Activated CD8-positive, alpha-beta memory T cell treated with anti-CD3 and anti-CD28 coated beads, Interleukin-2, amount 10 ng/mL, durations not matched to agents 7 days and 5 days (primary cell): ENCODE data around the gene ATR. TPM values are rescaled to one million over a fixed set of nuclear protein-coding genes. Genes with fewer than 3 reads are reported as not detected.
"Not testable (repeated sequence)": the region's sequence is repeated elsewhere in the genome, so short reads cannot be mapped to it uniquely, and the experiment has no call there.

ENCODE experiments used
- ATAC-seq: fragments of 150-1000 bp; cut with Tn5 transposase; one replicate; pipeline ENCODE4 v1.10.0; 2021; ENCODE audit warnings: moderate library complexity
- CTCF ChIA-PET: fragments of 350-600 bp; sonication (Branson Sonifier 250); formaldehyde crosslinking; loops from one replicate; lab custom pipeline; 2021; ENCODE audit warnings: antibody characterized with exemption; lab: Charles Lee
- DNase-seq: peaks from one replicate; pipeline ENCODE4 v3.0.0-alpha.2; 2020
- H3K27ac Mint-ChIP-seq: one replicate; pipeline ENCODE4 v1.8.0; 2021; ENCODE audit warnings: mild to moderate bottlenecking, mixed read lengths
- H3K27me3 Mint-ChIP-seq: one replicate; pipeline ENCODE4 v1.8.0; 2021; ENCODE audit warnings: mixed read lengths
- H3K36me3 Mint-ChIP-seq: one replicate; pipeline ENCODE4 v1.8.0; 2021; ENCODE audit warnings: mild to moderate bottlenecking, mixed read lengths
- H3K4me1 Mint-ChIP-seq: one replicate; pipeline ENCODE4 v1.8.0; 2021; ENCODE audit warnings: mixed read lengths
- H3K4me3 Mint-ChIP-seq: one replicate; pipeline ENCODE4 v1.8.0; 2021; ENCODE audit warnings: mild to moderate bottlenecking, moderate library complexity, mixed read lengths
- H3K9me3 Mint-ChIP-seq: one replicate; pipeline ENCODE4 v1.8.0; 2022; ENCODE audit warnings: low read depth, mixed read lengths
- total RNA-seq, 2 experiments: library from RNA; stranded (reverse); gene quantifications; one replicate each; pipeline ENCODE4 v1.2.3, GENCODE V29; 2021

Gene ATR
- total RNA-seq, 2 experiments from 2014 or later = 34.9 to 40.0 TPM

DNA sequence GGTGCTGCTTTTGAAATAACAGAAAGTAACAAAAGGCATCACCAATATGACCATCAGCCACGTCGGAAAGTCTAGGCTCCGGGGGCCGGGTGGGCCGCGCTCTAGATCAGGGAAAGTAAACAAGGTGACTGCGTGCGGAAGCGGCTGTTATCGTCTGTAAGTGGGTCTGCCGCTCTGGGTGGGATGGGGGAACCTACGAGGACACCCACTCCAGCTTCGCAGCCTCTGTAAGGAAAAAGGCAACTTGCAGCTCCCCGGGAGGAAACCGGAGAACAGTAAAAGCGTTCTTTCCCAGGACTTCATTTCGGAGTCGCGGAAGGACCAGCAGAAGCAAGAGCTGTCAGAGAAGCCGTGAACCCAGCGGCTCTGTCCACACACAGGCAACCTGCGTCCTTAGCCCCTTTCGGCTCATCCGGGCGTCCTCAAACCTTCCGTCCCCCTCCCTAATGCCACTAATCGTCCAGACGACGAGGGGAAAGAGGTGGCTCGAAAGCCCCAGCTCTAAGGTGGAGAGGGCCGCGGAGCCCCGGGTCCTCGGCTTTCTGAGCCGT lies 131.2 kb downstream of the ATR start:
- H3K27ac Mint-ChIP-seq = peak overlapping the region; percentile 98
- peak overlapping the region; percentile 84 for H3K4me3 Mint-ChIP-seq
- H3K4me1 Mint-ChIP-seq = peaks cover 28% of the 10 kb centered on the region
- H3K36me3 Mint-ChIP-seq = peaks cover 35% of the 10 kb centered on the region
- CTCF ChIA-PET = interaction anchor here (1.6 kb wide), 1 partner anchor 61 kb away, joined by 5 read pairs; no protein-coding TSS in a partner anchor
- no peaks in the 10 kb centered on the region for H3K9me3 Mint-ChIP-seq
- DNase-seq (peak; percentile 74), ATAC-seq (peak; percentile 40)
- no peaks in the 10 kb centered on the region for H3K27me3 Mint-ChIP-seq

- peaks cover 29% of the 10 kb centered on the region for H3K4me1 Mint-ChIP-seq
- DNase-seq (peak; percentile 60), ATAC-seq (peak; percentile 58)
- H3K9me3 Mint-ChIP-seq = no peaks in the 10 kb centered on the region
- CTCF ChIA-PET = interaction anchor here (1.6 kb wide), 1 partner anchor 63 kb away, joined by 5 read pairs; no protein-coding TSS in a partner anchor
- peaks cover 43% of the 10 kb centered on the region for H3K36me3 Mint-ChIP-seq
- peak overlapping the region; percentile 98 for H3K27ac Mint-ChIP-seq
- H3K4me3 Mint-ChIP-seq = peak overlapping the region; percentile 84
- H3K27me3 Mint-ChIP-seq = no peaks in the 10 kb centered on the region
Observed at GRCh38 chr3:142445816-142446254, 132.7 kb downstream of the ATR start.

- no peak for ATAC-seq
- H3K27ac Mint-ChIP-seq = no peak overlapping the region
- no peaks in the 10 kb centered on the region for H3K27me3 Mint-ChIP-seq
- CTCF ChIA-PET = no interaction called here
- no peaks in the 10 kb centered on the region for H3K9me3 Mint-ChIP-seq
- H3K36me3 Mint-ChIP-seq = peaks cover 41% of the 10 kb centered on the region
- H3K4me3 Mint-ChIP-seq = no peak overlapping the region
- peaks cover 29% of the 10 kb centered on the region for H3K4me1 Mint-ChIP-seq
- DNase-seq = no peak
Observed at GRCh38 chr3:142444343-142444742, 134.2 kb downstream of the ATR start.

DNA sequence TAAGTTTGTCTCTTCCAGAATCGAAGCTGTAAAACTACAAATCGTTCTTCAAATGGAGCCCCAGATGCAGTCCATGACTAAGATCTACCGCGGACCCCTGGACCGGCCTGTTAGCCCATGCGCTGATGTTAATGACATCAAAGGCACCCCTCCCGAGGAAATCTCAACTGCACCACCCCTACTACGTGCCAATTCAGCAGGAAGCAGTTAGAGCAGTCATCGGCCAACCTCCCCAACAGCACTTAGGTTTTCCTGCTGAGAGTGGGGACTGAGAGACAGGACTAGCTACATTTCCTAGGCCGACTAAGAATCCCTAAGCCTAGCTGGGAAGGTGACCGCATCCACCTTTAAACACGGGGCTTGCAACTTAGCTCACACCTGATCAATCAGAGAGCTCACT lies 135.5 kb downstream of the ATR start:
- H3K36me3 Mint-ChIP-seq = peaks cover 44% of the 10 kb centered on the region
- not testable (repeated sequence) for H3K27ac Mint-ChIP-seq

DNA sequence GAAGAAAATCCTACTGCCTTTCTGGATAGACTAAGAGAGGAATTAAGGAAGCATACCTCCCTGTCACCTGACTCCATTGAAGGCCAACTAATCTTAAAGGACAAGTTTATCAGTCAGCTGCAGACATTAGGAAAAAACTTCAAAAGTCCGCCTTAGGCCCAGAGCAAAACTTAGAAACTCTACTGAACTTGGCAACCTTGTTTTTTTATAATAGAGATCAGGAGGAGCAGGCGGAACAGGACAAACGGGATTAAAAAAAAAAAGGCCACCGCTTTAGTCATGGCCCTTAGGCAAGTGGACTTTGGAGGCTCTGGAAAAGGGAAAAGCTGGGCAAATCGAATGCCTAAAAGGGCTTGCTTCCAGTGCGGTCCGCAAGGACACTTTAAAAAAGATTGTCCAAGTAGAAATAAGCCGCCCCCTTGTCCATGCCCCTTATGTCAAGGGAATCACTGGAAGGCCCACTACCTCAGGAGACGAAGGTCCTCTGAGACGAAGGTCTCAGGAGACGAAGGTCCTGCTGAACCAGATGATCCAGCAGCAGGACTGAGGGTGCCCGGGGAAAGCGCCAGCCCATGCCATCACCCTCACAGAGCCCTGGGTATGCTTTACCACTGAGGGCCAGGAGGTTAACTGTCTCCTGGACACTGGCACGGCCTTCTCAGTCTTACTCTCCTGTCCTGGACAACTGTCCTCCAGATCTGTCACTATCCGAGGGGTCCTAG lies 138.9 kb downstream of the ATR start:
- ATAC-seq, CTCF ChIA-PET, H3K4me3 Mint-ChIP-seq, H3K27me3 Mint-ChIP-seq, DNase-seq, H3K9me3 Mint-ChIP-seq, H3K27ac Mint-ChIP-seq: not testable (repeated sequence)
- H3K36me3 Mint-ChIP-seq = peaks cover 45% of the 10 kb centered on the region
- peaks cover 25% of the 10 kb centered on the region for H3K4me1 Mint-ChIP-seq

More for the DNA sequence above, 135.5 kb downstream of the ATR start:
- ATAC-seq, H3K27me3 Mint-ChIP-seq, H3K9me3 Mint-ChIP-seq, H3K4me3 Mint-ChIP-seq, DNase-seq: not testable (repeated sequence)
- CTCF ChIA-PET = interaction anchor here (0.6 kb wide), 1 partner anchor 405 kb away, joined by 6 read pairs; no protein-coding TSS in a partner anchor
- peaks cover 27% of the 10 kb centered on the region for H3K4me1 Mint-ChIP-seq

- ATAC-seq, DNase-seq, H3K9me3 Mint-ChIP-seq, H3K27me3 Mint-ChIP-seq, H3K27ac Mint-ChIP-seq, H3K4me3 Mint-ChIP-seq, CTCF ChIA-PET: not testable (repeated sequence)
- Mint-ChIP-seq H3K4me1 (peaks cover 20% of the 10 kb centered on the region), H3K36me3 (peaks cover 39% of the 10 kb centered on the region)
Observed at GRCh38 chr3:142438096-142438495, 140.4 kb downstream of the ATR start.

DNA sequence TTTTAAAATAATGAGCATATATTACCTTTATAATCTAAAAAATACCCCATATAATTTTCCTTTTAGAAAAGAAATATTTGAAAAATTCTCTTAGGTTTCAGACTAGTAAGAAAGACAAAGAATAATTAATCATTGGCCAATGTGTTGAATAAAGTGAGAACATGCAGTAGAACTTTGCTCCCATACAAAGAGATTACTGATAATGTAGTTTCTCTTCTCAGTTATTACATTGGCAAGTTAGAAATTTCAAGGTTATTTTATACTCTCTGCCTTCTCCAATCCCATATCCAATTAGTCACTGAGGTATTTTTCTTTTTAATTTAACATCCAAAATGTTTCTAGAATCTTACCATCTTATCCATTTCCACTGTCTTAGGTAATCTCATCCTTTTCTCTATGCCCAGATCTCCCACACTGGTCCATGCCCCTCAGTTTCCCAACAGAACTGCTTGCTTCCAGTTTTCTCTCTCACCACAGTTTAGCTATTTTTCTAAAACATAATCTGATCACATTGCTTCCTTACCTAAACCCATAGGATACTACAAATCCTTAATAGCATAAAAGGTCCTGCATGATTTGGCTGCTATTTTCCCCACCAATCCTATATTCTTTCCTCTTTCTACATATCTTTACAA lies 141.5 kb downstream of the ATR start:
- no peak overlapping the region for H3K4me3 Mint-ChIP-seq
- no peak overlapping the region for H3K27ac Mint-ChIP-seq
- H3K9me3 Mint-ChIP-seq = no peaks in the 10 kb centered on the region
- ATAC-seq (no peak), DNase-seq (no peak)
- CTCF ChIA-PET = no interaction called here
- H3K4me1 Mint-ChIP-seq = peaks cover 24% of the 10 kb centered on the region
- H3K36me3 Mint-ChIP-seq = peaks cover 40% of the 10 kb centered on the region
- no peaks in the 10 kb centered on the region for H3K27me3 Mint-ChIP-seq

DNA sequence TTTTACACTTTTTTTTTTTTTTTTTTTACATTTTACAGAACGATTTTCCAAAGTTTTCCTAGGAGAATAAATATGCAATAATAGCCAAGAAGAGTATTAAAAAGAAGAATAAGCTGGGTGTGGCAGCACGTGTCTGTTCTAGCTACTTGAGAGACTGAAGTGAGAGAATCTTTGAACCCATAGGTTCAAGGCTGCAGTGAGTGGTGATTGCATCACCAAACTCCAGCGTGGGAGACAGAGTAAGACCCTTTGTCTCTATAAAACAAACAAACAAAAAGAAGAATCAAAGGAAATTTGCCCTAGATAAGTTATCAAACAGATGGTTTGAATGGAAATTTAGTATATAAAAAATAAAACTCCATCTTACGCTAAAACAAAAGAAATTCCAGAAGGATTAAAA lies 144.0 kb downstream of the ATR start:
- Mint-ChIP-seq H3K27ac (no peak overlapping the region), H3K27me3 (no peaks in the 10 kb centered on the region), H3K36me3 (peaks cover 44% of the 10 kb centered on the region), H3K4me3 (no peak overlapping the region), H3K9me3 (no peaks in the 10 kb centered on the region), H3K4me1 (peaks cover 32% of the 10 kb centered on the region)
- ATAC-seq (no peak), DNase-seq (no peak)
- CTCF ChIA-PET = no interaction called here

- ATAC-seq (no peak), DNase-seq (no peak)
- peaks cover 51% of the 10 kb centered on the region for H3K36me3 Mint-ChIP-seq
- CTCF ChIA-PET = no interaction called here
- no peak overlapping the region for H3K4me3 Mint-ChIP-seq
- peaks cover 32% of the 10 kb centered on the region for H3K4me1 Mint-ChIP-seq
- H3K9me3 Mint-ChIP-seq = no peaks in the 10 kb centered on the region
- no peaks in the 10 kb centered on the region for H3K27me3 Mint-ChIP-seq
- H3K27ac Mint-ChIP-seq = no peak overlapping the region
Observed at GRCh38 chr3:142433110-142433509, 145.4 kb downstream of the ATR start.

GRCh38 chr3:142429582-142429981 lies 149.0 kb downstream of the ATR start:
- H3K27ac Mint-ChIP-seq = no peak overlapping the region
- ATAC-seq = no peak

GRCh38 chr3:142424754-142425153 lies 153.8 kb downstream of the ATR start:
- DNase-seq (no peak), ATAC-seq (no peak)
- H3K4me3 Mint-ChIP-seq = no peak overlapping the region
- no peaks in the 10 kb centered on the region for H3K27me3 Mint-ChIP-seq
- CTCF ChIA-PET = no interaction called here
- peaks cover 6% of the 10 kb centered on the region for H3K4me1 Mint-ChIP-seq
- no peaks in the 10 kb centered on the region for H3K9me3 Mint-ChIP-seq
- peaks cover 51% of the 10 kb centered on the region for H3K36me3 Mint-ChIP-seq
- no peak overlapping the region for H3K27ac Mint-ChIP-seq

More at GRCh38 chr3:142429582-142429981, 149.0 kb downstream of the ATR start:
- no peaks in the 10 kb centered on the region for H3K9me3 Mint-ChIP-seq
- CTCF ChIA-PET = interaction anchor here (0.8 kb wide), 1 partner anchor 12 kb away, joined by 3 read pairs; no protein-coding TSS in a partner anchor
- H3K4me1 Mint-ChIP-seq = peaks cover 26% of the 10 kb centered on the region
- DNase-seq = no peak
- H3K36me3 Mint-ChIP-seq = peaks cover 47% of the 10 kb centered on the region
- no peak overlapping the region for H3K4me3 Mint-ChIP-seq
- no peaks in the 10 kb centered on the region for H3K27me3 Mint-ChIP-seq

GRCh38 chr3:142418926-142419592 lies 159.5 kb downstream of the ATR start:
- H3K4me1 Mint-ChIP-seq = no peaks in the 10 kb centered on the region
- DNase-seq (no peak), ATAC-seq (no peak)
- no peaks in the 10 kb centered on the region for H3K27me3 Mint-ChIP-seq
- CTCF ChIA-PET = no interaction called here
- peaks cover 54% of the 10 kb centered on the region for H3K36me3 Mint-ChIP-seq
- no peak overlapping the region for H3K27ac Mint-ChIP-seq
- H3K9me3 Mint-ChIP-seq = no peaks in the 10 kb centered on the region
- no peak overlapping the region for H3K4me3 Mint-ChIP-seq

DNA sequence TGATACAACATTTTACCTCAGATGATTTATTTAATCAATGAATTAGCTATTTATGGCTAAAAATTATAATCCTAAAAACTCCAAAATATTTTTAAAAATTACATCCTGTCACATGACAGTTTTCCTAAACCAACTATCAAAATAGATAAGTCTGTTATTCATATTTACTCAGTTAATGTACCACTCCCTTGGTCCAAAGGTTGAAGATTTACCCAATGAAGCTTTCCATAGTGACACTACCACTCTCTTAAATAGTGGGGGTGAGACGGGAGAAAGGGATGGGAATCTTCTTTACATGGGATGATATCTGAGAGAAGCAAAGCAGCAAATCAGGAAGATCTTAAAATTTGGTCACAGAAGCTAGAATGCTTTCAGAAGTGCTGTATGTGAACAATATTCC lies 161.2 kb downstream of the ATR start:
- no peak overlapping the region for H3K4me3 Mint-ChIP-seq
- ATAC-seq (no peak), DNase-seq (no peak)
- no peaks in the 10 kb centered on the region for H3K9me3 Mint-ChIP-seq
- no peaks in the 10 kb centered on the region for H3K4me1 Mint-ChIP-seq
- H3K27ac Mint-ChIP-seq = no peak overlapping the region
- H3K27me3 Mint-ChIP-seq = no peaks in the 10 kb centered on the region
- peaks cover 54% of the 10 kb centered on the region for H3K36me3 Mint-ChIP-seq
- CTCF ChIA-PET = interaction anchor here (0.7 to 0.8 kb wide), 2 partner anchors 12 to 14 kb away, joined by 3 read pairs; no protein-coding TSS in a partner anchor
